H1 (cell line): ENCODE data around the gene DHRS9. TPM values are rescaled to one million over a fixed set of nuclear protein-coding genes. Genes with fewer than 3 reads are reported as not detected.

Source experiments
- CTCF ChIA-PET: fragments of 300-600 bp; sonication (Branson Sonifier 250); formaldehyde crosslinking; loops from one replicate; lab custom pipeline; 2021; ENCODE audit not compliant: partially characterized antibody; lab: Charles Lee
- POLR2A ChIA-PET: fragments of 300-600 bp; sonication (Branson Sonifier 250); formaldehyde crosslinking; loops from one replicate; lab custom pipeline; 2021; ENCODE audit warnings: inconsistent platforms; ENCODE audit not compliant: partially characterized antibody; lab: Charles Lee
- DNase-seq, 2 experiments: peaks; one replicate each; pipeline versions ENCODE4 v3.0.0 to v3.0.0-alpha.2; 2010 to 2022; ENCODE audit warnings: low spot score in 2 of 2, low read depth in 1 of 2, mixed read lengths in 1 of 2
- FAIRE-seq: peaks from 2 replicates; lab custom pipeline; 2011; peaks lifted over from hg19 to GRCh38; lab: Jason Lieb, UNC
- H2AFZ ChIP-seq: 2 replicates; pipeline ENCODE4 v1.8.1; 2012; ENCODE audit warnings: low read length, inconsistent platforms
- H2AK5ac ChIP-seq: 2 replicates; pipeline ENCODE4 v1.6.1; 2013; ENCODE audit warnings: low read depth, low read length
- H2BK120ac ChIP-seq: replicated peaks from 2 replicates; pipeline ENCODE3; 2013; ENCODE audit warnings: low read depth, low read length, inconsistent platforms
- H2BK12ac ChIP-seq: 2 replicates; pipeline ENCODE4 v1.6.1; 2013; ENCODE audit warnings: low read depth, low read length
- H2BK15ac ChIP-seq: 2 replicates; pipeline ENCODE4 v1.6.1; 2013; ENCODE audit warnings: low read length
- H2BK20ac ChIP-seq: 2 replicates; pipeline ENCODE4 v1.6.1; 2013; ENCODE audit warnings: low read length
- H2BK5ac ChIP-seq: 2 replicates; pipeline ENCODE4 v1.6.1; 2013; ENCODE audit warnings: low read depth, low read length
- H3K14ac ChIP-seq: 2 replicates; pipeline ENCODE4 v1.6.1; 2013; ENCODE audit warnings: inconsistent platforms; ENCODE audit not compliant: insufficient read length
- H3K18ac ChIP-seq: 2 replicates; pipeline ENCODE4 v1.6.1; 2013; ENCODE audit warnings: low read length; ENCODE audit errors: extremely low read depth
- H3K23ac ChIP-seq: 2 replicates; pipeline ENCODE4 v1.6.1; 2013; ENCODE audit warnings: inconsistent platforms; ENCODE audit not compliant: insufficient read length
- H3K23me2 ChIP-seq: 2 replicates; pipeline ENCODE4 v1.6.1; 2013; ENCODE audit warnings: low read depth, low read length
- H3K27ac ChIP-seq: 2 replicates; pipeline ENCODE4 v1.6.1; 2011; ENCODE audit warnings: low read depth, low read length, inconsistent platforms
- H3K27me3 ChIP-seq, 4 experiments: replicated peaks in 1 of 4; 1 replicate in 1 of 4; 2 replicates in 3 of 4; pipeline versions ENCODE4 v1.6.1 to v1.8.1; 2011 to 2013; ENCODE audit warnings: low read length in 3 of 4, mild to moderate bottlenecking in 3 of 4, inconsistent platforms in 2 of 4, mixed read lengths in 2 of 4, moderate library complexity in 1 of 4; ENCODE audit not compliant: control insufficient read depth in 3 of 4, insufficient read depth in 3 of 4; ENCODE audit errors: extremely low read depth in 1 of 4
- H3K36me3 ChIP-seq, 4 experiments: 2 replicates each; pipeline versions ENCODE4 v1.6.1 to v1.8.1; 2011 to 2013; ENCODE audit warnings: mild to moderate bottlenecking in 4 of 4, low read length in 3 of 4, moderate library complexity in 2 of 4, control low read depth in 1 of 4, inconsistent platforms in 1 of 4; ENCODE audit not compliant: insufficient read depth in 4 of 4, control insufficient read depth in 2 of 4
- H3K4ac ChIP-seq: replicated peaks from 2 replicates; pipeline ENCODE3; 2013; ENCODE audit warnings: low read length, low read depth, mixed read lengths, inconsistent platforms; ENCODE audit not compliant: insufficient read length
- H3K4me1 ChIP-seq, 4 experiments: replicated peaks in 1 of 4; 1 replicate in 1 of 4; 2 replicates in 3 of 4; pipeline versions ENCODE4 v1.6.1 to v1.8.1; 2011 to 2013; ENCODE audit warnings: low read length in 3 of 4, inconsistent platforms in 2 of 4, mixed read lengths in 1 of 4; ENCODE audit not compliant: insufficient read depth in 4 of 4, control insufficient read depth in 3 of 4
- H3K4me2 ChIP-seq, 2 experiments: 2 replicates each; pipeline versions ENCODE4 v1.6.1 to v1.8.1; 2011 to 2013; ENCODE audit warnings: low read depth in 2 of 2, low read length in 2 of 2, control low read depth in 1 of 2, inconsistent platforms in 1 of 2, mild to moderate bottlenecking in 1 of 2; ENCODE audit not compliant: insufficient read depth in 1 of 2
- H3K4me3 ChIP-seq, 4 experiments: fragments of 200-600, 300-600 bp in 1 of 4; sonication (generic), shearing (Covaris generic), sonication (Bioruptor Twin) in 1 of 4; 2 replicates each; pipeline versions ENCODE4 v1.5.1 to v1.8.1; 2011 to 2016; ENCODE audit warnings: low read length in 4 of 4, low read depth in 3 of 4, control low read depth in 2 of 4, inconsistent platforms in 2 of 4, mild to moderate bottlenecking in 2 of 4, mixed read lengths in 1 of 4, moderate library complexity in 1 of 4; ENCODE audit not compliant: insufficient read depth in 2 of 4; ENCODE audit errors: extremely low read depth in 1 of 4
- H3K56ac ChIP-seq: replicated peaks from 2 replicates; pipeline ENCODE3; 2013; ENCODE audit warnings: low read depth, mild to moderate bottlenecking, mixed read lengths, low read length, inconsistent platforms; ENCODE audit not compliant: insufficient read length
- H3K79me1 ChIP-seq: 2 replicates; pipeline ENCODE4 v1.6.1; 2013; ENCODE audit warnings: low read depth, low read length, control low read depth
- H3K79me2 ChIP-seq, 2 experiments: 2 replicates each; pipeline versions ENCODE4 v1.6.1 to v1.8.1; 2012 to 2013; ENCODE audit warnings: low read length in 2 of 2, mild to moderate bottlenecking in 2 of 2, inconsistent platforms in 1 of 2; ENCODE audit not compliant: insufficient read depth in 2 of 2, control insufficient read depth in 1 of 2
- H3K9ac ChIP-seq, 4 experiments: replicated peaks in 1 of 4; 1 replicate in 1 of 4; 2 replicates in 3 of 4; pipeline versions ENCODE4 v1.6.1 to v1.8.1; 2011 to 2013; ENCODE audit warnings: low read depth in 3 of 4, low read length in 3 of 4, control low read depth in 2 of 4, mild to moderate bottlenecking in 2 of 4, moderate library complexity in 2 of 4, inconsistent platforms in 1 of 4; ENCODE audit errors: extremely low read depth in 1 of 4
- H3K9me3 ChIP-seq, 2 experiments: 2 replicates each; pipeline versions ENCODE4 v1.6.1 to v1.8.1; 2012 to 2013; ENCODE audit warnings: mild to moderate bottlenecking in 2 of 2, moderate library complexity in 2 of 2, control low read depth in 1 of 2, inconsistent platforms in 1 of 2, low read depth in 1 of 2, low read length in 1 of 2, mixed read lengths in 1 of 2; ENCODE audit not compliant: insufficient read depth in 2 of 2
- H4K20me1 ChIP-seq, 2 experiments: replicated peaks in 1 of 2; 2 replicates each; pipeline versions ENCODE3 to v1.8.1; 2011 to 2013; ENCODE audit warnings: inconsistent platforms in 2 of 2, low read length in 2 of 2, mild to moderate bottlenecking in 1 of 2; ENCODE audit not compliant: insufficient read depth in 2 of 2, control insufficient read depth in 1 of 2
- H4K5ac ChIP-seq: 2 replicates; pipeline ENCODE4 v1.6.1; 2013; ENCODE audit warnings: low read length, low read depth, mixed read lengths, inconsistent platforms; ENCODE audit not compliant: insufficient read length
- H4K8ac ChIP-seq: 2 replicates; pipeline ENCODE4 v1.8.0; 2013; ENCODE audit warnings: mild to moderate bottlenecking, moderate library complexity, low read length, inconsistent platforms; ENCODE audit not compliant: insufficient read depth; ENCODE audit errors: extremely low read depth
- H4K91ac ChIP-seq: replicated peaks from 2 replicates; pipeline ENCODE3; 2013; ENCODE audit warnings: low read length, mixed read lengths, inconsistent platforms; ENCODE audit not compliant: insufficient read length
- BCL11A ChIP-seq, 2 experiments: IDR thresholded peaks; one replicate each; pipeline ENCODE4 v1.6.1; 2011; ENCODE audit warnings: low read depth in 2 of 2, low read length in 2 of 2, mild to moderate bottlenecking in 2 of 2
- CBX5 ChIP-seq: fragments of 300-800, 300-1000 bp; sonication (generic); IDR thresholded peaks from 2 replicates; pipeline ENCODE4 v1.7.1; 2016; ENCODE audit warnings: antibody characterized with exemption, low read length, low read depth
- CBX8 ChIP-seq: fragments of 300-800, 300-1000 bp; sonication (generic); IDR thresholded peaks from 2 replicates; pipeline ENCODE4 v1.7.1; 2016; ENCODE audit warnings: low read depth, low read length, borderline replicate concordance
- CHD1 ChIP-seq: IDR thresholded peaks from 2 replicates; pipeline ENCODE4 v1.6.1; 2012; ENCODE audit warnings: low read depth, low read length, improper control_type of control experiment
- JUN ChIP-seq: IDR thresholded peaks from 2 replicates; pipeline ENCODE4 v1.6.1; 2011; ENCODE audit warnings: low read depth, mild to moderate bottlenecking, improper control_type of control experiment, low read length
- KDM4A ChIP-seq: IDR thresholded peaks from one replicate; pipeline ENCODE4 v1.7.1; 2012; ENCODE audit warnings: low read depth, mild to moderate bottlenecking, moderate library complexity, low read length, inconsistent platforms; ENCODE audit not compliant: severe bottlenecking
- MAFK ChIP-seq: IDR thresholded peaks from 2 replicates; pipeline ENCODE4 v1.6.1; 2012; ENCODE audit warnings: low read depth, mild to moderate bottlenecking, improper control_type of control experiment, low read length
- NANOG ChIP-seq: IDR thresholded peaks from 2 replicates; pipeline ENCODE4 v1.6.1; 2011; ENCODE audit warnings: low read length, low read depth, mild to moderate bottlenecking, inconsistent platforms; ENCODE audit not compliant: insufficient read depth, poor library complexity, severe bottlenecking
- NRF1 ChIP-seq: IDR thresholded peaks from 2 replicates; pipeline ENCODE4 v1.6.1; 2011; ENCODE audit warnings: mild to moderate bottlenecking, low read depth, low read length, improper control_type of control experiment
- RFX5 ChIP-seq: IDR thresholded peaks from 2 replicates; pipeline ENCODE4 v1.6.1; 2011; ENCODE audit warnings: low read depth, low read length, improper control_type of control experiment, borderline replicate concordance
- SIRT6 ChIP-seq: IDR thresholded peaks from one replicate; pipeline ENCODE4 v1.7.1; 2012; ENCODE audit warnings: low read length, inconsistent platforms
- SP4 ChIP-seq: IDR thresholded peaks from 2 replicates; pipeline ENCODE4 v1.6.1; 2012; ENCODE audit warnings: low read length, inconsistent platforms
- WGBS, 2 experiments: shearing (Covaris generic) in 1 of 2; methylation state at CpG; one replicate each; pipeline versions ENCODE4 v1.1.6 to v1.1.7; 2013 to 2015; ENCODE audit warnings: low lambda C conversion rate in 2 of 2, mixed read lengths in 2 of 2, inconsistent platforms in 1 of 2, low coverage in 1 of 2, missing lambda C conversion rate in 1 of 2; ENCODE audit not compliant: insufficient replicate concordance in 2 of 2, insufficient coverage in 1 of 2, insufficient read length in 1 of 2; ENCODE audit errors: extremely low coverage in 1 of 2, missing lambda C conversion rate in 1 of 2; 5-methylcytosine and 5-hydroxymethylcytosine counted together
- polyA plus RNA-seq, 7 experiments: library from polyadenylated mRNA; depleted of rRNA in 3 of 7; stranded (reverse) in 5 of 7; unstranded in 2 of 7; fragments of >200 nt in 5 of 7; fragments of 200-250 nt in 2 of 7; gene quantifications; 1 replicate in 5 of 7; 2 replicates in 1 of 7; 4 replicates in 1 of 7; pipeline versions ENCODE4 v1.2.1 to v1.2.3, GENCODE V29; 2011 to 2013; ENCODE audit warnings: missing spikeins in 2 of 7, mixed read lengths in 2 of 7
- total RNA-seq: library from RNA; stranded (reverse); fragmentation: NEBNext Ultra II Directional; extraction: Animal tissue kit (Norgen Biotek cat#: 25700); gene quantifications from 2 replicates; pipeline ENCODE4 v1.2.1, GENCODE V29; 2021
- TF ChIP-seq, protein P1 (sequence below): IDR thresholded peaks from 2 replicates; pipeline ENCODE4 v1.6.1; 2011; ENCODE audit warnings: low read length, improper control_type of control experiment
- TF ChIP-seq, protein P2 (sequence below): IDR thresholded peaks from 2 replicates; pipeline ENCODE4 v1.6.1; 2012; ENCODE audit warnings: inconsistent platforms

DHRS9 gene
- total and polyA plus RNA-seq, 2 of the 8 experiments (the other 6 are each of a cell fraction or from before 2014, with no cell fraction given), result not detected

DNA sequence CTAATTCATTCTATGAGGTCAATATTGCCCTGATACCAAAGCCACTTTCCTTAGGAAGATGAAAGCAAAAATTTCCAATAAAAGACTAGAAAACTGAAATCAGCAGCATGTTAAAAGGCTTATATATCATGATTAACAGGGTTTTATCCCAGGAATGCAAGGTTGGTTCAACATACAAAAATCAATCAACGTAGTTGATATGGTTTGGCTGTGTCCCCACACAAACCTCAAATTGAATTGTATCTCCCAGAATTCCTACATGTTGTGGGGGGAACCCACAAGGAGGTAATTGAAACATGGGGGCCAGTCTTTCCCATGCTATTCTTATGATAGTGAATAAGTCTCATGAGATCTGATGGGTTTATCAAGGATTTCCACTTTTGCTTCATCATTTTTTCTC is 26.5 kb upstream of the DHRS9 start:
- H3K4ac ChIP-seq, result no peak overlapping the region
- FAIRE-seq, result no peak
- no peak overlapping the region for H4K8ac ChIP-seq
- no peak overlapping the region for H4K91ac ChIP-seq
- no peak overlapping the region for H3K9ac ChIP-seq
- H3K79me2 ChIP-seq, result no peaks in the 10 kb centered on the region
- no peak overlapping the region for H2BK5ac ChIP-seq
- H2BK120ac ChIP-seq, result no peak overlapping the region
- H3K4me1 ChIP-seq, result no peaks in the 10 kb centered on the region
- peaks cover 2 to 6% of the 10 kb centered on the region in 2 experiments; a peak in 3 of 4 replicates for H3K9me3 ChIP-seq
- no peak overlapping the region for H2BK15ac ChIP-seq
- no peak overlapping the region for H3K18ac ChIP-seq
- H2BK20ac ChIP-seq, result no peak overlapping the region
- no peak overlapping the region for H3K56ac ChIP-seq
- no peaks in the 10 kb centered on the region for H3K27me3 ChIP-seq
- H3K23ac ChIP-seq, result no peak overlapping the region
- H3K27ac ChIP-seq, result no peak overlapping the region
- POLR2A ChIA-PET, result no interaction called here
- no peak overlapping the region for H3K4me2 ChIP-seq
- no peak overlapping the region for H4K5ac ChIP-seq
- H4K20me1 ChIP-seq, result no peaks in the 10 kb centered on the region
- H3K4me3 ChIP-seq, result no peak overlapping the region
- WGBS, 2 experiments, result 86% methylated on average over 1 of the region's 1 CpG; no CpG with 5 or more reads in 1 of the 2 experiments
- no peak overlapping the region for H2AFZ ChIP-seq
- DNase-seq, result no peak
- no peak overlapping the region for H3K14ac ChIP-seq
- H3K79me1 ChIP-seq, result no peaks in the 10 kb centered on the region; the same call in 1 of the 2 replicates
- no peak overlapping the region for H2BK12ac ChIP-seq
- H3K36me3 ChIP-seq, result no peaks in the 10 kb centered on the region
- H3K23me2 ChIP-seq, result no peaks in the 10 kb centered on the region
- CTCF ChIA-PET, result no interaction called here
- H2AK5ac ChIP-seq, result no peak overlapping the region
- TF ChIP-seq NANOG (no peak), RFX5 (no peak), CBX5 (no peak), KDM4A (no peak), NRF1 (no peak), SP4 (no peak), MAFK (no peak), JUN (no peak), BCL11A (IDR thresholded peaks at IDR 0.05; ENCODE audit: low read depth in 2 of 2, low read length in 2 of 2) (no peak), CHD1 (no peak), SIRT6 (no peak), CBX8 (no peak)
- TF ChIP-seq, protein P1, sequence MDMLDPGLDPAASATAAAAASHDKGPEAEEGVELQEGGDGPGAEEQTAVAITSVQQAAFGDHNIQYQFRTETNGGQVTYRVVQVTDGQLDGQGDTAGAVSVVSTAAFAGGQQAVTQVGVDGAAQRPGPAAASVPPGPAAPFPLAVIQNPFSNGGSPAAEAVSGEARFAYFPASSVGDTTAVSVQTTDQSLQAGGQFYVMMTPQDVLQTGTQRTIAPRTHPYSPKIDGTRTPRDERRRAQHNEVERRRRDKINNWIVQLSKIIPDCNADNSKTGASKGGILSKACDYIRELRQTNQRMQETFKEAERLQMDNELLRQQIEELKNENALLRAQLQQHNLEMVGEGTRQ, result no peak
- TF ChIP-seq, protein P2, sequence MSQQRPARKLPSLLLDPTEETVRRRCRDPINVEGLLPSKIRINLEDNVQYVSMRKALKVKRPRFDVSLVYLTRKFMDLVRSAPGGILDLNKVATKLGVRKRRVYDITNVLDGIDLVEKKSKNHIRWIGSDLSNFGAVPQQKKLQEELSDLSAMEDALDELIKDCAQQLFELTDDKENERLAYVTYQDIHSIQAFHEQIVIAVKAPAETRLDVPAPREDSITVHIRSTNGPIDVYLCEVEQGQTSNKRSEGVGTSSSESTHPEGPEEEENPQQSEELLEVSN, result no peak
